RWPE2 (cell line): ENCODE data around the gene HDAC4.

Experiments
- ATAC-seq: fragments of 200-7000 bp; cut with Tn5 transposase; 3 replicates; pipeline ENCODE4 v1.9.1; 2021; ENCODE audit warnings: low read depth
- DNase-seq: peaks from one replicate; pipeline ENCODE4 v3.0.0-alpha.2; 2020; ENCODE audit warnings: low spot score
- H3K27ac ChIP-seq: fragments of 450-650 bp; 2 replicates; pipeline ENCODE4 v1.5.1; 2017; ENCODE audit warnings: mild to moderate bottlenecking; ENCODE audit not compliant: poor library complexity, severe bottlenecking
- H3K27me3 ChIP-seq: fragments of 250-450 bp; sonication (Bioruptor Pico); 2 replicates; pipeline ENCODE4 v1.5.1; 2021; ENCODE audit warnings: mild to moderate bottlenecking, moderate library complexity; ENCODE audit not compliant: insufficient read depth, poor library complexity, severe bottlenecking
- H3K36me3 ChIP-seq: fragments of 250-450 bp; sonication (Bioruptor Pico); 2 replicates; pipeline ENCODE4 v1.5.1; 2020; ENCODE audit warnings: low read depth, mild to moderate bottlenecking, moderate library complexity
- H3K4me1 ChIP-seq: fragments of 250-450 bp; sonication (Bioruptor Pico); 2 replicates; pipeline ENCODE4 v1.5.1; 2021; ENCODE audit warnings: mild to moderate bottlenecking, moderate library complexity; ENCODE audit not compliant: insufficient read depth, poor library complexity, severe bottlenecking
- H3K4me3 ChIP-seq: fragments of 250-450 bp; sonication (Bioruptor Pico); 2 replicates; pipeline ENCODE4 v1.5.1; 2021; ENCODE audit warnings: mild to moderate bottlenecking, moderate library complexity; ENCODE audit not compliant: severe bottlenecking
- H3K9me3 ChIP-seq: fragments of 250-450 bp; sonication (Bioruptor Pico); 2 replicates; pipeline ENCODE4 v1.5.1; 2021; ENCODE audit warnings: mild to moderate bottlenecking, moderate library complexity; ENCODE audit not compliant: severe bottlenecking
- TF ChIP-seq, protein P1 (sequence below): fragments of 450-650 bp; IDR thresholded peaks from one replicate; pipeline ENCODE4 v1.5.1; 2017; ENCODE audit warnings: mild to moderate bottlenecking, moderate library complexity; ENCODE audit not compliant: poor library complexity, severe bottlenecking

Gene HDAC4

DNA sequence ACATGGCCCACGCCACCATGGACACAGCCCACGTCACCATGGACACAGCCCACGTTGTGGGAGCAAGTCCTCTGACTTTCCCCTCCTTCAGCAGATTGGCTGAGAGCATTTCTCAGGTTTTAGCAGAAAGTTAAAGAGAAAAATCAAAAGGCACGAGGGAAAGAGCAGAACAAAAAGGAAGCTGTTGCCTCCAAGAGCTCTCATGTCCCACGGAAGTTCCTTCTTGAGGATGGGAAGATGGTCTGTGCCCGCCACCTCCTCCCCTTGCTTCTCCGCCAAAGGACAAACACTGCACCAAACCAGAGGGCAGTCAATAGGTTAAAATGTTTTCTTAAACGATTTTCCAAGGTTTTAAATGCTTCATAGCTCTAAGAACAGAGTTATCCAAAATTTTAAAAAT is 148.4 kb downstream of the HDAC4 start:
- H3K9me3 ChIP-seq = no peaks in the 10 kb centered on the region
- H3K4me1 ChIP-seq = peaks cover 3% of the 10 kb centered on the region
- no peak overlapping the region for H3K27ac ChIP-seq
- TF ChIP-seq, protein P1, sequence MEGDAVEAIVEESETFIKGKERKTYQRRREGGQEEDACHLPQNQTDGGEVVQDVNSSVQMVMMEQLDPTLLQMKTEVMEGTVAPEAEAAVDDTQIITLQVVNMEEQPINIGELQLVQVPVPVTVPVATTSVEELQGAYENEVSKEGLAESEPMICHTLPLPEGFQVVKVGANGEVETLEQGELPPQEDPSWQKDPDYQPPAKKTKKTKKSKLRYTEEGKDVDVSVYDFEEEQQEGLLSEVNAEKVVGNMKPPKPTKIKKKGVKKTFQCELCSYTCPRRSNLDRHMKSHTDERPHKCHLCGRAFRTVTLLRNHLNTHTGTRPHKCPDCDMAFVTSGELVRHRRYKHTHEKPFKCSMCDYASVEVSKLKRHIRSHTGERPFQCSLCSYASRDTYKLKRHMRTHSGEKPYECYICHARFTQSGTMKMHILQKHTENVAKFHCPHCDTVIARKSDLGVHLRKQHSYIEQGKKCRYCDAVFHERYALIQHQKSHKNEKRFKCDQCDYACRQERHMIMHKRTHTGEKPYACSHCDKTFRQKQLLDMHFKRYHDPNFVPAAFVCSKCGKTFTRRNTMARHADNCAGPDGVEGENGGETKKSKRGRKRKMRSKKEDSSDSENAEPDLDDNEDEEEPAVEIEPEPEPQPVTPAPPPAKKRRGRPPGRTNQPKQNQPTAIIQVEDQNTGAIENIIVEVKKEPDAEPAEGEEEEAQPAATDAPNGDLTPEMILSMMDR = no peak
- DNase-seq = no peak
- no peak for ATAC-seq
- no peak overlapping the region for H3K4me3 ChIP-seq
- no peaks in the 10 kb centered on the region for H3K27me3 ChIP-seq
- H3K36me3 ChIP-seq = no peaks in the 10 kb centered on the region

DNA sequence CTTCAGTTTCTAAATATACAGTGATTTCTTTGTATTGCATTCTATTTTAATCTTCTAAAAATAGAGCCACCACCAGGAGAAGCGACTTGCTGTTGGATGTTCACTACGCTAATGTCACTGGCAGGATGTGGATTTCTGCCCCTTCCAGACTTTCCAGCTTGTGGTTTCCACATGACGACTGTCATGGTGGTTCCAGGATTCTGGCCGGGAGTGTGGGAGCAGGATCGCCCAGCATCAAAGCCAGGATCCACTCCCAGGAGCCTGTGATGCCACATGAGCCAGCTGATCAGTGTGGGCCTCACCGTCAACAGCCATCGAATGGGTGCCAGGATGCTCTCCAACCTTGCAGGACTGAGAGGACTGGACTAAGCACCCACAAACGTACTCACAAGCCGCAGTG is 148.8 kb downstream of the HDAC4 start:
- H3K4me1 ChIP-seq = no peaks in the 10 kb centered on the region
- H3K27ac ChIP-seq = no peak overlapping the region
- TF ChIP-seq, protein P1 = no peak

DNA sequence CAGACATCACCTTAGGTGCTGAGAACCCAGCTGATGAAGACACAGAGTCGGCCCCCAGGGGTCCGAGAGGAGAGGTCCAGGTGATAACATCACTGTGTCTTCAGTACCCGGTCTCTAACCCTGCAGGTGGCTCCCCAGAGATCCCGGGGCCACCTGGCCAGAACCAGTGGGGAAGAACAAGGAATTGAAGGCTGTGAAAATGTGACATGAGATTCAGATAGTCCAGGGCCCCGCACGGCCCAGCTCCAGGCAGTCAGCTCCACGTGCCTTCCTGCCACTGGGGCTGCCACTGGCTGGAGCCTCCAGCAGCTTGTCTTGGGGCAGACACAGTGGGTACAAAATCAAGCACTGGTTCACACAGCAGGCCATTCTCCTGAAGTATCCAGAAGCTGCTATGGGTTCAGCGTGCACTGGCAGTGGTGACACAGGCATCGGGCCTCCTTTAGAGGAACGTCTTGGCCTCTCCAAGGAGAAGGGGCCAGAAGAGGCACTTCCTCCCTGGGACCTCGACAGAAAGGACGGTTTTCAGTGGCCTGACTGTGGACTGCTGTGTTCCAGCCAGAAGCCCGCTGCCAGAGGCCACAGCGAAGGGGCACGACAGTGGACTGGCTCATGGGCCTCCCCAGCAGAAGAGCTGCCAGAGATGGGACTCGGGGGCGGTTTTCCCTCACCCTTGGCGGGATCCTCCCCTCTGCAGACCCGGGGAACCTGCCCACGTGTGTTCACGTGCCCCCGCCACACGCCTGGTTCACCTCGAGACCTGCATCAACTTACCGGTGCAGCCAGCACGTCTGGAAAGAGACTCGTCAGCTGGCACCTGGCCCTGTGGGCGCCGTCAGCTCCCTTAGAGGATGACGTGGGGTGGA is 150.4 kb downstream of the HDAC4 start:
- TF ChIP-seq, protein P1 = no peak
- Histone ChIP-seq H3K36me3 (no peaks in the 10 kb centered on the region), H3K27me3 (no peaks in the 10 kb centered on the region), H3K4me1 (no peaks in the 10 kb centered on the region), H3K27ac (no peak overlapping the region), H3K9me3 (no peaks in the 10 kb centered on the region), H3K4me3 (no peak overlapping the region)
- ATAC-seq = no peak
- no peak for DNase-seq

More for the DNA sequence above, 148.8 kb downstream of the HDAC4 start:
- Histone ChIP-seq H3K36me3 (no peaks in the 10 kb centered on the region), H3K27me3 (no peaks in the 10 kb centered on the region), H3K4me3 (no peak overlapping the region), H3K9me3 (no peaks in the 10 kb centered on the region)
- DNase-seq (no peak), ATAC-seq (no peak)

DNA sequence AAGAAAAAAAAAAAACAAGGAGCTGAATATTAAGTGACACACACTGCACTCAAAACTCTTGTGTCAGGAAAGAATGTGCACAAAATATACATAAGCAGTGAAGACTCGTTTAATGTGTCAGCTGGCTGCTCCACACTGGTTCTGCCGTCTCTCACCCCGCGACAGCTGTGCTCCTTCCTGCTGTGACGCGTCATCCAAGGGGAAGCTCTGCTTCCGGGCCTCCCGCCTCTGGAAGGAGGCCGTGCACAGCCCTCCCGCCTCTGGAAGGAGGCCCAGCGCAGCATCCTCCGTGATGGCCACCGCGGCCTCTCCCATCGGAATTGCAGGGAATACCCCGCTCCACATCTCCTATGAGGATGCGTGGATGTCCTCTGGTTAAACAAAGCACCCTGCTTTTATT is 151.0 kb downstream of the HDAC4 start:
- Histone ChIP-seq H3K9me3 (no peaks in the 10 kb centered on the region), H3K4me3 (no peak overlapping the region), H3K4me1 (no peaks in the 10 kb centered on the region), H3K27me3 (no peaks in the 10 kb centered on the region), H3K36me3 (no peaks in the 10 kb centered on the region), H3K27ac (no peak overlapping the region)
- TF ChIP-seq, protein P1 = no peak
- DNase-seq = no peak
- no peak for ATAC-seq

DNA sequence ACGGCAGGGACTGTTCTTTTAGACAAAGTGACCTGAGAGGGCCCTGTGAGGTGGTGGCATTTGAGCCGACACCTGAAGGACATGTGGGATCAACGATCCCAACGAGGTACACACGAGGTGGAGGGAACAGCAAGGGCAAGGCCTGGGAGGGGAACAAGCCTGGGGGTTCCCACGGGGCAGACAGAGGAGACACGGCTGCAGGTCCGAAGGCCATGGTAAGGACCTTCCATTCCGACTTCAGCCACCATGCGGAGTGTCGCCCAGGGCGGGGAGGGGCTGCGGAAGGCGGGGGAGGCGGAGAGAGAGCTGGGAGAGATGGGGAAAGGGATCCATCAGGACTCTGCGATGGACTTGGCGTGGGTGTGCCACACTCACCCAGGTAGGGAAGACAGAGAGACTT is 151.8 kb downstream of the HDAC4 start:
- no peaks in the 10 kb centered on the region for H3K4me1 ChIP-seq
- no peak for DNase-seq
- H3K9me3 ChIP-seq = no peaks in the 10 kb centered on the region
- TF ChIP-seq, protein P1 = no peak
- H3K27ac ChIP-seq = no peak overlapping the region
- ATAC-seq = no peak
- no peaks in the 10 kb centered on the region for H3K27me3 ChIP-seq
- no peak overlapping the region for H3K4me3 ChIP-seq
- H3K36me3 ChIP-seq = no peaks in the 10 kb centered on the region
